Chondrocyte (in vitro differentiated cells): ENCODE results near the gene PRRG1. TPM values are rescaled to one million over a fixed set of nuclear protein-coding genes. Genes with fewer than 3 reads are reported as not detected.

Experiments used
- DNase-seq: peaks from one replicate; pipeline ENCODE4 v3.0.0; 2021; ENCODE audit warnings: mixed read lengths, low spot score
- H3K27ac Mint-ChIP-seq: one replicate; pipeline ENCODE4 v1.8.0; 2021; ENCODE audit warnings: mild to moderate bottlenecking, moderate library complexity, mixed read lengths; ENCODE audit not compliant: unreplicated experiment
- H3K27me3 Mint-ChIP-seq: 2 replicates; pipeline ENCODE4 v1.8.0; 2021; ENCODE audit warnings: low read depth, mixed read lengths
- H3K36me3 Mint-ChIP-seq: 2 replicates; pipeline ENCODE4 v1.8.0; 2021; ENCODE audit warnings: low read depth, mixed read lengths
- H3K4me1 Mint-ChIP-seq: 2 replicates; pipeline ENCODE4 v1.8.0; 2021; ENCODE audit warnings: low read depth, mild to moderate bottlenecking, mixed read lengths
- H3K4me3 Mint-ChIP-seq: one replicate; pipeline ENCODE4 v1.8.0; 2021; ENCODE audit warnings: mild to moderate bottlenecking, moderate library complexity, mixed read lengths; ENCODE audit not compliant: unreplicated experiment
- H3K9me3 Mint-ChIP-seq: 2 replicates; pipeline ENCODE4 v1.8.0; 2021; ENCODE audit warnings: low read depth, mixed read lengths
- total RNA-seq: library from RNA; stranded (reverse); gene quantifications from 3 replicates; pipeline ENCODE4 v1.2.1, GENCODE V29; 2021
- TF ChIP-seq, protein P1 (sequence below): fragments of 200-600 bp; sonication (generic); IDR thresholded peaks from 2 replicates; pipeline ENCODE4 v1.5.0; 2021; ENCODE audit warnings: antibody characterized with exemption, mild to moderate bottlenecking, moderate library complexity

PRRG1 gene
- total RNA-seq, 1 donor from 2014 or later, result 10.8 TPM

GRCh38 chrX:37320541-37321203 lies 28.5 kb upstream of the PRRG1 start:
- Mint-ChIP-seq H3K4me1 (no peaks in the 10 kb centered on the region), H3K9me3 (peaks cover 5% of the 10 kb centered on the region), H3K27me3 (peaks cover 10% of the 10 kb centered on the region), H3K36me3 (no peaks in the 10 kb centered on the region), H3K4me3 (no peak overlapping the region), H3K27ac (no peak overlapping the region)
- TF ChIP-seq, protein P1, sequence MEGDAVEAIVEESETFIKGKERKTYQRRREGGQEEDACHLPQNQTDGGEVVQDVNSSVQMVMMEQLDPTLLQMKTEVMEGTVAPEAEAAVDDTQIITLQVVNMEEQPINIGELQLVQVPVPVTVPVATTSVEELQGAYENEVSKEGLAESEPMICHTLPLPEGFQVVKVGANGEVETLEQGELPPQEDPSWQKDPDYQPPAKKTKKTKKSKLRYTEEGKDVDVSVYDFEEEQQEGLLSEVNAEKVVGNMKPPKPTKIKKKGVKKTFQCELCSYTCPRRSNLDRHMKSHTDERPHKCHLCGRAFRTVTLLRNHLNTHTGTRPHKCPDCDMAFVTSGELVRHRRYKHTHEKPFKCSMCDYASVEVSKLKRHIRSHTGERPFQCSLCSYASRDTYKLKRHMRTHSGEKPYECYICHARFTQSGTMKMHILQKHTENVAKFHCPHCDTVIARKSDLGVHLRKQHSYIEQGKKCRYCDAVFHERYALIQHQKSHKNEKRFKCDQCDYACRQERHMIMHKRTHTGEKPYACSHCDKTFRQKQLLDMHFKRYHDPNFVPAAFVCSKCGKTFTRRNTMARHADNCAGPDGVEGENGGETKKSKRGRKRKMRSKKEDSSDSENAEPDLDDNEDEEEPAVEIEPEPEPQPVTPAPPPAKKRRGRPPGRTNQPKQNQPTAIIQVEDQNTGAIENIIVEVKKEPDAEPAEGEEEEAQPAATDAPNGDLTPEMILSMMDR, result no peak
- no peak for DNase-seq

GRCh38 chrX:37330642-37331041 lies 18.5 kb upstream of the PRRG1 start:
- Mint-ChIP-seq H3K9me3 (no peaks in the 10 kb centered on the region), H3K27ac (no peak overlapping the region), H3K36me3 (no peaks in the 10 kb centered on the region), H3K27me3 (peaks cover 7% of the 10 kb centered on the region), H3K4me1 (no peaks in the 10 kb centered on the region), H3K4me3 (no peak overlapping the region)
- no peak for DNase-seq
- TF ChIP-seq, protein P1, result no peak

GRCh38 chrX:37331546-37331945 lies 17.6 kb upstream of the PRRG1 start:
- TF ChIP-seq, protein P1, result no peak
- no peak overlapping the region for H3K4me3 Mint-ChIP-seq
- no peaks in the 10 kb centered on the region for H3K9me3 Mint-ChIP-seq
- H3K4me1 Mint-ChIP-seq, result no peaks in the 10 kb centered on the region
- no peak overlapping the region for H3K27ac Mint-ChIP-seq
- no peak for DNase-seq
- H3K27me3 Mint-ChIP-seq, result peaks cover 7% of the 10 kb centered on the region
- no peaks in the 10 kb centered on the region for H3K36me3 Mint-ChIP-seq

- no peak for DNase-seq
- H3K4me3 Mint-ChIP-seq, result no peak overlapping the region
- H3K36me3 Mint-ChIP-seq, result no peaks in the 10 kb centered on the region
- H3K27me3 Mint-ChIP-seq, result peaks cover 11% of the 10 kb centered on the region
- H3K27ac Mint-ChIP-seq, result no peak overlapping the region
- no peaks in the 10 kb centered on the region for H3K4me1 Mint-ChIP-seq
- no peaks in the 10 kb centered on the region for H3K9me3 Mint-ChIP-seq
- TF ChIP-seq, protein P1, result no peak
Measured at GRCh38 chrX:37332055-37332454, 17.1 kb upstream of the PRRG1 start.

- Mint-ChIP-seq H3K4me1 (no peaks in the 10 kb centered on the region), H3K9me3 (no peaks in the 10 kb centered on the region), H3K27ac (no peak overlapping the region), H3K36me3 (no peaks in the 10 kb centered on the region), H3K27me3 (peaks cover 11% of the 10 kb centered on the region), H3K4me3 (no peak overlapping the region)
- TF ChIP-seq, protein P1, result no peak
- no peak for DNase-seq
Measured at GRCh38 chrX:37332987-37333658, 16.0 kb upstream of the PRRG1 start.
